Transverse colon (tissue), 4 donors: Measurements from ENCODE around the gene GTF3C4.

Experiments used
- CTCF ChIP-seq, 5 experiments: fragments of 200-600 bp in 3 of 5; fragments of 450-650 bp in 2 of 5; sonication (generic) in 3 of 5; IDR thresholded peaks; 1 replicate in 2 of 5; 2 replicates in 3 of 5; pipeline ENCODE4 v1.5.1; 2016 to 2017; ENCODE audit warnings: antibody characterized with exemption in 5 of 5, inconsistent platforms in 3 of 5, mild to moderate bottlenecking in 2 of 5, moderate library complexity in 1 of 5
- EP300 ChIP-seq: sonication (generic); formaldehyde crosslinking; IDR thresholded peaks from one replicate; pipeline ENCODE4 v1.6.1; 2017; ENCODE audit warnings: antibody characterized with exemption, low read depth
- POLR2A ChIP-seq: fragments of 450-650 bp; IDR thresholded peaks from one replicate; pipeline ENCODE4 v1.6.1; 2016; ENCODE audit warnings: antibody characterized with exemption, mild to moderate bottlenecking, moderate library complexity
- POLR2AphosphoS5 ChIP-seq, 3 donors: sonication (generic); formaldehyde crosslinking; IDR thresholded peaks; one replicate each; pipeline ENCODE4 v1.6.1; 2016; ENCODE audit warnings: antibody characterized with exemption in 3 of 3

DNA sequence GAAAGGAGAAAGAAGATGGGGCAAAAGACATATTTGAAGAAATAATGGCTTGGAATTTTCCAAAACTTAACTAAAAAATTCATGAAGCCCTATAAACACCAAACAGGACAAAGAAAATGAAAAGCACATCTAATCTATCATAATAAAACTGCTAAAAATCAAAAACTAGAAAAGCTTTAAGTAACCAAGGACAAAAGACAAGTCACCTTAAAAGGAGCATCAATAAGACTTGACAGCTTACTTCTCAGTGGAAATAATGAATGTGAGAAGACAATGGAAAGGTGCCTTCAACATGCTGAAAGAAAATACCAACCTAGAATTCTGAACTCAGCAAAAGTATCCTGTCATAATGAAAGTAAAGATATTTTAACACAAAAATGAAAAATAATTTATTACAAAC lies 27.0 kb downstream of the GTF3C4 start:
- TF ChIP-seq CTCF (IDR thresholded peaks at IDR 0.05) (no peak), POLR2AphosphoS5 (IDR thresholded peaks at IDR 0.05) (no peak), POLR2A (no peak), EP300 (no peak)
